Measurements from ENCODE around the gene CLTCL1.
"Not testable (repeated sequence)": the region's sequence is repeated elsewhere in the genome, so short reads cannot be mapped to it uniquely, and the experiment has no call there.

Gene CLTCL1

GRCh38 chr22:19290400-19291217 is 910 bp downstream of the CLTCL1 start:
- no peak for DNase-seq

GRCh38 chr22:19289475-19290161 is 1.9 kb downstream of the CLTCL1 start:
- DNase-seq: no peak

DNA sequence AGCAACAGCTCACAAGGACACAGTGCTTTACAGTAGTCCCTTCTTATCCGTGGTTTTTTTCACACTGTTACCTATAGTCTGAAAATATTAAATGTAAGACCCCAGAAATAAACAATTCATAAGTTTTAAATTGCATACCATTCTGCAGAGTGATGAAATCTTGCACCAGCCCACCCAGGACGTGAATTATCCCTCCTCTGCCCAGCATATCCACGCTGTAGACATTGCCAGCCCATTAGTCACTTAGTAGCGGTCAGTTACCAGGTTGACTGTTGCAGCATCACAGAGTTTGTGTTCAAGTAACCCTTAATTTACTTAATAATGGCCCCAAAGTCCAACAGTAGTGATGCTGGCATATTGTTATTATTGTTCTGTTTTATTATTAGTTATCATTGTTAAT is 3.6 kb downstream of the CLTCL1 start:
- DNase-seq: no peak

GRCh38 chr22:19287076-19287707 is 4.3 kb downstream of the CLTCL1 start:
- no peak for DNase-seq

GRCh38 chr22:19285831-19286230 is 5.7 kb downstream of the CLTCL1 start:
- DNase-seq: no peak

GRCh38 chr22:19279143-19279542 is 12.4 kb downstream of the CLTCL1 start:
- DNase-seq: not testable (repeated sequence)

- no peak for DNase-seq
Measured at GRCh38 chr22:19277785-19278184, 13.7 kb downstream of the CLTCL1 start.

GRCh38 chr22:19275919-19276600 is 15.5 kb downstream of the CLTCL1 start:
- DNase-seq: no peak

GRCh38 chr22:19275513-19275912 is 16.0 kb downstream of the CLTCL1 start:
- DNase-seq: no peak

GRCh38 chr22:19275104-19275503 is 16.4 kb downstream of the CLTCL1 start:
- no peak for DNase-seq

- DNase-seq: no peak
Measured at GRCh38 chr22:19271856-19272535, 19.5 kb downstream of the CLTCL1 start.

DNA sequence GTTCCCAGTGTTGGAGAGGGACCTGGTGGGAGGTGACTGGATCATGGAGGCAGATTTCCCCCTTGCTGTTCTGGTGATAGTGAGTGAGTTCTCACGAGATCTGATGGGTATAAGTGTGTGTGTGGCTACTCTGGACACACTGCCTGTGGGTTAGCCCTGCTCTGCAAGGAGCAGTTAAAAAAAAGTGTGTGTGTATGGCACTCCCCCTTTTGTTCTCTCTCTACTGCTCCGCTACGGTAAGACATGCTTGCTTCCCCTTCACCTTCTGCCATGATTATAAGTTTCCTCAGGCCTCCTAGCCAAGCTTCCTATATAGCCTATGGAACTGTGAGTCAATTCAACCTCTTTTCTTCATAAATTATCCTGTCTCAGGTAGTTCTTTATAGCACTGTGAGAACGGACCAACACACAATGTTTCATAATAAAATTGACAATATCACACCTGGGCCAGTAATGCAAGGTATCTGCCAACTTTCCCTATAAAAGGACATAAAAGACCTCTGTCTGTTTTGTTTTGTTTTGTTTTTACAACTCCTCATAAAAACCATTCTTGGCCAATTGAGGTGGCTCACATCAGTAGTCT is 20.2 kb downstream of the CLTCL1 start:
- no peak for DNase-seq

DNA sequence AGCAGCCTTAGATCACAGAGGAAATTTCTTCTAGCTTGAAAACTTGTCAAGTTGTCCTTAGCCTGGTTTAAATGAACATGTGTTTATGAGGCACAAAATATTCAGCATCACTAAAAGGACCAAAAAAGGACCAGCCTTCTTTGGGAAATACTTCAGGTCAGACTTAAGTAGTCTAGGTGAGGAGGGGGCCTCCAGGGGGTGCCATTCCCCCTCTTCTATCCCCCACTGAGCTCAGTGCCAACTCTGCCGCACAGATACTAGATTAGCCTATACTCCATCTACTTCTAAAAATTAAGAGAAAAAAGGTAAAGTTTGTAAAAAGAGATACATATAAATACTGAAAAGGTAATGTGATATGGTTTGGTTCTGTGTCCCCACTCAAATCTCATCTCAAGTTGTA is 20.6 kb downstream of the CLTCL1 start:
- no peak for DNase-seq

DNA sequence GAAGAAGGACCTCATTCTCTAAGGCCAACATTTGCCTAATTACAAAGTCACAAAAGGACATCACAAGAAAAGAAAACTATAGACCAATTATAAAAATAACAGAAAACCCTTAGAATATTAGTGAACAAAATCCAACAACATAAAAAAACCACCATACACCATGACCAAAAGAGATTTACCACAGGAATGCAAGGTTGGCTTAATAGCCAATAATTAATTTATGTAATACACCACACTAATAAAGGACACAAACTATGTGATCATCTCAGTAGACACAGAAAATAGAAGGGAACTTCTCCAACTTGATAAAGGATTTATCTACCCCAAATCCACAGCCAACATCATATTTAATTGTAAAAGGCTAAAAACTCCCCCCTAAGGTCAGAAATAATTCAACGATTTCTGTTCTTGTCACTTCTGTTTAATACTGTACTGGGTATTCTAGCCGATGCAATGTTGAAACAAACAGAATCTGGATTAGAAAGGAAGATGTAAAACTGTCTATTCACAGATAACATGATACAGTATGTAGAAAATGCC is 24.9 kb downstream of the CLTCL1 start:
- DNase-seq: no peak

GRCh38 chr22:19265779-19266178 is 25.7 kb downstream of the CLTCL1 start:
- DNase-seq: no peak

- DNase-seq: no peak
Measured at GRCh38 chr22:19260804-19261203, 30.7 kb downstream of the CLTCL1 start.

GRCh38 chr22:19260194-19260593 is 31.3 kb downstream of the CLTCL1 start:
- no peak for DNase-seq

GRCh38 chr22:19258968-19259288 is 32.6 kb downstream of the CLTCL1 start:
- not testable (repeated sequence) for DNase-seq

GRCh38 chr22:19258371-19258770 is 33.1 kb downstream of the CLTCL1 start:
- DNase-seq: no peak

- not testable (repeated sequence) for DNase-seq
Measured at GRCh38 chr22:19256362-19256761, 35.2 kb downstream of the CLTCL1 start.

- DNase-seq: no peak
Measured at GRCh38 chr22:19253143-19253542, 38.4 kb downstream of the CLTCL1 start.

Data from SIG-M5 (cell line).